Activated naive CD4-positive, alpha-beta T cell treated with anti-CD3 and anti-CD28 coated beads for 36 hours (primary cell): ENCODE results near the gene FBXO17. TPM values are rescaled to one million over a fixed set of nuclear protein-coding genes. Genes with fewer than 3 reads are reported as not detected.

ENCODE experiments used
- CTCF ChIA-PET: fragments of 350-600 bp; sonication (Branson Sonifier 250); formaldehyde crosslinking; loops from one replicate; lab custom pipeline; 2021; ENCODE audit warnings: antibody characterized with exemption; lab: Charles Lee
- DNase-seq: peaks from one replicate; pipeline ENCODE4 v3.0.0-alpha.2; 2020
- H3K27ac Mint-ChIP-seq: one replicate; pipeline ENCODE4 v1.8.0; 2021; ENCODE audit warnings: mild to moderate bottlenecking, mixed read lengths
- H3K27me3 Mint-ChIP-seq: one replicate; pipeline ENCODE4 v1.8.0; 2021; ENCODE audit warnings: low read depth, mixed read lengths
- H3K36me3 Mint-ChIP-seq: one replicate; pipeline ENCODE4 v1.8.0; 2021; ENCODE audit warnings: low read depth, mixed read lengths
- H3K4me1 Mint-ChIP-seq: one replicate; pipeline ENCODE4 v1.8.0; 2021; ENCODE audit warnings: low read depth, mixed read lengths
- H3K4me3 Mint-ChIP-seq: one replicate; pipeline ENCODE4 v1.8.0; 2021; ENCODE audit warnings: mild to moderate bottlenecking, moderate library complexity, mixed read lengths
- H3K9me3 Mint-ChIP-seq: one replicate; pipeline ENCODE4 v1.8.0; 2021; ENCODE audit warnings: mixed read lengths
- intact Hi-C: fragments of 100-400 bp; cut with micrococcal nuclease; formaldehyde crosslinking; loops from one replicate; pipeline ENCODE4 v1.15.1; 2023
- total RNA-seq, 2 experiments: library from RNA; stranded (reverse); gene quantifications; one replicate each; pipeline ENCODE4 v1.2.3, GENCODE V29; 2021

Gene FBXO17
- under 1 TPM in 1 of 2 experiments, not detected in 1; 0.07 TPM for total RNA-seq

GRCh38 chr19:38975214-38975860, at the start of gene FBXO17:
Gene FBXO17, minus strand, starts transcription at chr19:38975742. Its CDS starts 25,423 bp downstream, at chr19:38950319.
- no peak for DNase-seq
- Mint-ChIP-seq H3K27me3 (peaks cover 23% of the 10 kb centered on the region), H3K36me3 (no peaks in the 10 kb centered on the region), H3K9me3 (peaks cover under 1% of the 10 kb centered on the region), H3K27ac (no peak within 1 kb of the TSS), H3K4me3 (peak within 1 kb of the TSS; percentile 41), H3K4me1 (peaks cover 20% of the 10 kb centered on the region)
- CTCF ChIA-PET, result interaction anchor here (1.2 kb wide), 1 partner anchor 9 kb away, joined by 3 read pairs; no protein-coding TSS in a partner anchor
- intact Hi-C loops, result no loop called here

GRCh38 chr19:39024875-39025641, 49.5 kb upstream of the FBXO17 start:
- H3K4me3 Mint-ChIP-seq, result no peak overlapping the region

DNA sequence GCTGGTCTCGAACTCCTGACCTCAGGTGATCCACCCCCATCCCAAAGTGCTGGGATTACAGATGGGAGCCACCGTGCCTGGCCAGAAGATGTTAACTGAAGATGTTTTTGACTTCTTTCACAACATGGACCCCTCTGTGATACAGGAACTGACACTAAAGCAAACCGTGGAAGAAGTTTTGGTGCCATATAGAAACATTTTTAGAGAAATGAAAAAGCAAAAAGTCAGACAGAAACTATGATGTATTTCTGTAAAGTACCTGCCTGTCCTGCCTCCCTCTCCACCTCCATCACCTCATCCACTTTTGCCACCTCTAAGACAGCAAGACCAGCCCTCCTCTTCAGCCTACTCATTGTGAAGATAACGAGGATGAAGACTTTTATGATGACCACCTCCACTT, 45.5 kb upstream of the FBXO17 start:
- CTCF ChIA-PET, result no interaction called here
- no peak overlapping the region for H3K27ac Mint-ChIP-seq
- no peaks in the 10 kb centered on the region for H3K4me1 Mint-ChIP-seq
- H3K9me3 Mint-ChIP-seq, result no peaks in the 10 kb centered on the region
- DNase-seq, result no peak
- intact Hi-C loops, result no loop called here
- no peak overlapping the region for H3K4me3 Mint-ChIP-seq
- peaks cover 11% of the 10 kb centered on the region for H3K27me3 Mint-ChIP-seq
- no peaks in the 10 kb centered on the region for H3K36me3 Mint-ChIP-seq

More at GRCh38 chr19:39024875-39025641, 49.5 kb upstream of the FBXO17 start:
- no peak overlapping the region for H3K27ac Mint-ChIP-seq
- H3K4me1 Mint-ChIP-seq, result peaks cover 1% of the 10 kb centered on the region
- intact Hi-C loops, result no loop called here
- no peaks in the 10 kb centered on the region for H3K36me3 Mint-ChIP-seq
- no peaks in the 10 kb centered on the region for H3K9me3 Mint-ChIP-seq
- peaks cover 10% of the 10 kb centered on the region for H3K27me3 Mint-ChIP-seq
- DNase-seq, result no peak
- CTCF ChIA-PET, result no interaction called here

DNA sequence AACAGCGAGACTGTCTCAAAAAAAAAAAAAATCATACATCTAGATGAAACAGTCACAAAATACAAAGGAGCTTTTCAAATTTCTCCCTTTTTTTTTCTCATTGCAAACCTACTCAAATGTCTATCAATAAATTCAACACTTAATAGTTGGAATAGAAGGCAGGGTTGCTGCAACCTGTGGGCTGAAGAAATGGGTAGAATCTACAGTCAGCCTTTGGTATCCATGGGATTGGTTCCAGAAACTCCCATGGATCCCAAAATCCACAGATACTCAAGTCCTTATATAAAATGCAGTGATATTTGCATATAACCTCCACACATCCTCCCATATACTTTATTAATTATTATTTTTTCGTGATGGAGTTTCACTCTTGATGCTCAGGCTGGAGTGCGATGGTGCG, 42.1 kb upstream of the FBXO17 start:
- CTCF ChIA-PET, result no interaction called here
- no peaks in the 10 kb centered on the region for H3K4me1 Mint-ChIP-seq
- no peaks in the 10 kb centered on the region for H3K36me3 Mint-ChIP-seq

GRCh38 chr19:39017026-39017425, 41.5 kb upstream of the FBXO17 start:
- H3K4me3 Mint-ChIP-seq, result no peak overlapping the region
- no peaks in the 10 kb centered on the region for H3K36me3 Mint-ChIP-seq
- H3K27ac Mint-ChIP-seq, result no peak overlapping the region
- no peak for DNase-seq
- H3K9me3 Mint-ChIP-seq, result no peaks in the 10 kb centered on the region
- no peaks in the 10 kb centered on the region for H3K4me1 Mint-ChIP-seq
- intact Hi-C loops, result no loop called here
- CTCF ChIA-PET, result interaction anchor here (0.7 kb wide), 1 partner anchor 43 kb away, joined by 7 read pairs; no protein-coding TSS in a partner anchor
- peaks cover 15% of the 10 kb centered on the region for H3K27me3 Mint-ChIP-seq

More for the DNA sequence above, 42.1 kb upstream of the FBXO17 start:
- DNase-seq, result no peak
- intact Hi-C loops, result no loop called here
- Mint-ChIP-seq H3K4me3 (no peak overlapping the region), H3K9me3 (no peaks in the 10 kb centered on the region), H3K27ac (no peak overlapping the region), H3K27me3 (peaks cover 17% of the 10 kb centered on the region)

DNA sequence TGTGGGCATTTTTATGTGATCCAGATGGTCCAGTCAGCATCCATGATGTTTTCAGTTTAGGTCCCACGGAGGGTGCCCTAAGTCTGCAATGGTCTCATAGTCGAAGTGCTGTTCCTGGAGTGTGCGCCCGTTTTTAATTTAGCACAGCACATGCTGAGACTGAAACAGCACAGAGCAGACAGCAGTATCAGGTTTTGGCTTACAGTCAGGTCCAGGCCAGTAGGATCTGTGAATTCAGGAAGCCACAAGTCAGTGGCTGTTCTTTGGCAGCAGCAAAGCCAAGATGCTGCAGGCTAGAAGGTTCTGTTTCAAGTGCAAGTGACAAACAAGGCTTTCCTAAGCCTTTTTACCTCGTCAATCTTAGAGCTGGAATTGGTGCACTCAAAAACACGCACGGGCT, 38.5 kb upstream of the FBXO17 start:
- intact Hi-C loops, result no loop called here
- H3K27me3 Mint-ChIP-seq, result peaks cover 10% of the 10 kb centered on the region

DNA sequence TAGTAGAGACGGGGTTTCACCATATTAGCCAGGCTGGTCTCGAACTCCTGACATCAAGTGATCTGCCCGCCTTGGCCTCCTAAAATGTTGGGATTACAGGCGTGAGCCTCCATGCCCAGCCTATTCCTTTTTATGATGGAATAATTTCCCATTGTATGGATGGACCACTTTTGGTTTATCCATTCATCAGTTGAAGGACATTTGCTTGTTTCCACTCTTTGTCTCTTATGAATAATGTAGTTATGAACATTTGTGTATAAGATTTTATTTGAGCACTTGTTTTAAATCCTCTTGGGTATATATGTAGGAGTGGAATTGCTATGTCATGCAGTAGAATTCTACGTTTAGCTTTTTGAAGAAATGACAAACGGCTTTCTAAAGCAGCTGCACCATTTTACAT, 33.5 kb upstream of the FBXO17 start:
- H3K4me3 Mint-ChIP-seq, result no peak overlapping the region
- H3K27ac Mint-ChIP-seq, result no peak overlapping the region
- CTCF ChIA-PET, result no interaction called here
- no peaks in the 10 kb centered on the region for H3K4me1 Mint-ChIP-seq
- H3K27me3 Mint-ChIP-seq, result peaks cover 5% of the 10 kb centered on the region
- no peak for DNase-seq
- intact Hi-C loops, result no loop called here
- H3K9me3 Mint-ChIP-seq, result no peaks in the 10 kb centered on the region
- H3K36me3 Mint-ChIP-seq, result no peaks in the 10 kb centered on the region

More for the DNA sequence above, 38.5 kb upstream of the FBXO17 start:
- Mint-ChIP-seq H3K4me1 (no peaks in the 10 kb centered on the region), H3K4me3 (no peak overlapping the region), H3K36me3 (no peaks in the 10 kb centered on the region), H3K27ac (no peak overlapping the region), H3K9me3 (no peaks in the 10 kb centered on the region)
- DNase-seq, result no peak
- CTCF ChIA-PET, result no interaction called here

GRCh38 chr19:39008137-39008536, 32.6 kb upstream of the FBXO17 start:
- H3K4me3 Mint-ChIP-seq, result no peak overlapping the region
- DNase-seq, result no peak
- intact Hi-C loops, result no loop called here
- no peaks in the 10 kb centered on the region for H3K4me1 Mint-ChIP-seq
- H3K27me3 Mint-ChIP-seq, result peaks cover 5% of the 10 kb centered on the region
- no peak overlapping the region for H3K27ac Mint-ChIP-seq
- H3K36me3 Mint-ChIP-seq, result no peaks in the 10 kb centered on the region
- H3K9me3 Mint-ChIP-seq, result no peaks in the 10 kb centered on the region
- CTCF ChIA-PET, result no interaction called here

DNA sequence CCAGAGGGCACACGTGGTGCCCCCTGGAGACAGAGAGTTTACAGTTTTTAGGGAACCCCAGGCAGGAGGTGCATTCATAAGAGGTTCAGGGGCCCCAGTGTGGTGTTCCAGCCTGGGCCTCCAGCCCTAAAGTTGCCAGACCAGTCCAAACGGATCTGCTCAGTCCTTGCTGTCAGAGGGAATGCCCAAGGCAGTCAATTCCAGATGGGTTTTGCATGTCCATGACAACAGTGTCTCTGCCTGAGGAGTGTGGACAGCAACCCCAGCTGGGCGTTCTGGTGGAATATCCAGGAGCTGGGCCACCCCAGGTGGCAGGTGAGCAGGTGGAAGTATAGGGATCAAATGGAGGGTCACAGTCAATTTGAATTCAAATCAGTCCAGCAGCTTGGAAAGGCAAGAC, 31.6 kb upstream of the FBXO17 start:
- intact Hi-C loops, result no loop called here
- Mint-ChIP-seq H3K4me3 (no peak overlapping the region), H3K27ac (no peak overlapping the region), H3K36me3 (no peaks in the 10 kb centered on the region), H3K27me3 (peaks cover 3% of the 10 kb centered on the region), H3K4me1 (no peaks in the 10 kb centered on the region), H3K9me3 (no peaks in the 10 kb centered on the region)
- CTCF ChIA-PET, result interaction anchor here (0.6 kb wide), 3 partner anchors 103 to 528 kb away, joined by 3 to 4 read pairs (median 4); no protein-coding TSS in a partner anchor
- DNase-seq, result no peak

GRCh38 chr19:39004403-39004802, 28.9 kb upstream of the FBXO17 start:
- H3K9me3 Mint-ChIP-seq, result no peaks in the 10 kb centered on the region
- CTCF ChIA-PET, result no interaction called here
- H3K4me3 Mint-ChIP-seq, result no peak overlapping the region
- intact Hi-C loops, result no loop called here
- H3K4me1 Mint-ChIP-seq, result no peaks in the 10 kb centered on the region
- DNase-seq, result no peak
- peaks cover 3% of the 10 kb centered on the region for H3K27me3 Mint-ChIP-seq
- no peak overlapping the region for H3K27ac Mint-ChIP-seq
- no peaks in the 10 kb centered on the region for H3K36me3 Mint-ChIP-seq

DNA sequence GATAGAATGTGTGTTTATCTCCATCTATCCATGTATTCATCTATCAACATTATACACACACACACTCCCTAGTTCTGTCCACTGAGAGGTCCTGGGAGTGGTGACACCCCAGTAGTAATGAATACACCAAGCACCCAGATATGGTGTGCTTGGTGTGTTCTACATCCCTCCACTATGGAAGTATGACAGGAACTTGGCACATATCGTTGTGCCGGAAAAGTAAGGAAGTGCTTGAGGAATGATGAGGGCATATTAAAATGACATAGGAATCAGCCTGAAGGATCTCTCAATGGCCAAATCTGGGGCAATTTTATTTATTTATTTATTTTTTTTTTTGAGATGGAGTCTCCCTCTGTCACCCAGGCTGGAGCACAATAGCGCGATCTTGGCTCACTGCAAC, 28.3 kb upstream of the FBXO17 start:
- intact Hi-C loops, result no loop called here
- Mint-ChIP-seq H3K27ac (no peak overlapping the region), H3K36me3 (no peaks in the 10 kb centered on the region), H3K9me3 (no peaks in the 10 kb centered on the region), H3K4me1 (no peaks in the 10 kb centered on the region), H3K4me3 (no peak overlapping the region), H3K27me3 (peaks cover 3% of the 10 kb centered on the region)
- DNase-seq, result no peak
- CTCF ChIA-PET, result no interaction called here

DNA sequence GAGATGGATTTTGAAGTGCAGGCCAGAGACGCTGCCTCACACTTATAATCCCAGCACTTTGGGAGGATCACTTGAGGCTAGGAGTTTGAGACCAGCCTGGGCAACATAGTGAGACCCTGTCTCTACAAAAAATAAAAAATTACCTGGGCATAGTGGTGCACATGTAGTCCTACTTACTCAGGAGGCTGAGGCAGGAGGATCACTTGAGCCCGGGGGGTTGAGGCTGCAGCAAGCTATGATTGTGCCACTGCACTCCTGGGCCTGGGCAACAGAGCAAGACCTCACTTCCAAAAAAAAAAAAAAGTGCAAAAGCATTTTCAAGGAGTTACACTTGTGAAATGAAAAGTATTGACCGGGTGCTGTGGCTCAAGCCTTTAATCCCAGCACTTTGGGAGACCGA, 27.6 kb upstream of the FBXO17 start:
- Mint-ChIP-seq H3K4me3 (no peak overlapping the region), H3K9me3 (no peaks in the 10 kb centered on the region), H3K27me3 (peaks cover 3% of the 10 kb centered on the region), H3K27ac (no peak overlapping the region), H3K36me3 (no peaks in the 10 kb centered on the region), H3K4me1 (no peaks in the 10 kb centered on the region)
- no peak for DNase-seq
- intact Hi-C loops, result no loop called here
- CTCF ChIA-PET, result no interaction called here

DNA sequence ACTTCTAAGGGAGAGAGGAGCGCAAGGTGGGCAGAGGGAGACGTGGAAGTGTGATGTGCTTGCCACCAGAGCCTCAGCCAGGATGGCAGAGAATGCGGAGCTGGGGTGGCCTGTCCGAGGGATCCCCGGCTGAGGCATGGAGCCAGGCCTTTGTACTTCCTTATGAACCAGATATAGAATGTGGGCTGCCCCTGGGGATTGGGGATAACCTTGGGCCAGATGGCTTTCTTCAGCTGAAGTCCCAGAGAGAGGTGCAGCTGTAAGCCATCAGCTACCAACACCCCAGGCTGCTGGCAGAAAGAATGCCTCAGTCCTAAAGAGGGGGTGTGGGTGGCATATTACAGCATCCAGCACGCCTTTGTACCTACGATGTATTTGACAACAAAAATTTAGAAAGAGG, 25.5 kb upstream of the FBXO17 start:
- Mint-ChIP-seq H3K9me3 (no peaks in the 10 kb centered on the region), H3K4me1 (no peaks in the 10 kb centered on the region), H3K27ac (no peak overlapping the region), H3K4me3 (no peak overlapping the region), H3K36me3 (no peaks in the 10 kb centered on the region), H3K27me3 (peaks cover 3% of the 10 kb centered on the region)
- intact Hi-C loops, result no loop called here
- CTCF ChIA-PET, result no interaction called here
- no peak for DNase-seq
